OCI-LY7 (cell line): ENCODE measurements around the gene CLCN4. TPM values are rescaled to one million over a fixed set of nuclear protein-coding genes. Genes with fewer than 3 reads are reported as not detected.
A peak's percentile ranks its signal among the peaks of the same experiment; 100 is the strongest.

Experiments
- BruUV-seq: library from RNA; stranded (reverse); fragments of 400-500 nt; replicated peaks from 2 replicates; lab custom pipeline; 2021; lab: Mats Ljungman, UMichigan
- CTCF ChIA-PET: fragments of 300-600 bp; sonication (Branson Sonifier 250); formaldehyde crosslinking; loops from one replicate; lab custom pipeline; 2022; ENCODE audit warnings: antibody characterized with exemption; ENCODE audit not compliant: unreplicated experiment; lab: Charles Lee
- POLR2A ChIA-PET: fragments of 300-600 bp; sonication (Branson Sonifier 250); formaldehyde crosslinking; loops from one replicate; lab custom pipeline; 2022; ENCODE audit warnings: antibody characterized with exemption; lab: Charles Lee
- DNase-seq: peaks from one replicate; pipeline ENCODE4 v3.0.0-alpha.2; 2015; ENCODE audit warnings: low spot score
- H2AFZ ChIP-seq: fragments of 200-600 bp; sonication (generic), shearing (Covaris generic); 2 replicates; pipeline ENCODE4 v1.6.1; 2014; ENCODE audit warnings: mild to moderate bottlenecking, antibody characterized with exemption, low read length, moderate library complexity
- H3K27ac ChIP-seq: fragments of 200-600 bp; sonication (generic); 2 replicates; pipeline ENCODE4 v1.5.1; 2014; ENCODE audit warnings: mixed run types, low read depth, mild to moderate bottlenecking, moderate library complexity, low read length, inconsistent platforms; ENCODE audit not compliant: poor library complexity, severe bottlenecking
- H3K36me3 ChIP-seq: fragments of 200-600 bp; sonication (generic); 2 replicates; pipeline ENCODE4 v1.6.1; 2014; ENCODE audit warnings: mild to moderate bottlenecking, antibody characterized with exemption, low read length, moderate library complexity, mixed read lengths; ENCODE audit not compliant: insufficient read depth
- H3K4me1 ChIP-seq: fragments of 200-600 bp; sonication (generic); 2 replicates; pipeline ENCODE4 v1.5.1; 2014; ENCODE audit warnings: mild to moderate bottlenecking, low read length; ENCODE audit not compliant: insufficient read depth, poor library complexity, severe bottlenecking
- H3K4me2 ChIP-seq: fragments of 200-600 bp; sonication (generic); 2 replicates; pipeline ENCODE4 v1.6.1; 2014; ENCODE audit warnings: mild to moderate bottlenecking, low read length
- H3K4me3 ChIP-seq: fragments of 200-600 bp; sonication (generic); 2 replicates; pipeline ENCODE4 v1.5.1; 2014; ENCODE audit warnings: mild to moderate bottlenecking, low read depth, low read length; ENCODE audit not compliant: poor library complexity, severe bottlenecking
- H3K79me2 ChIP-seq: fragments of 200-600 bp; sonication (generic); 2 replicates; pipeline ENCODE4 v1.6.1; 2016; ENCODE audit warnings: low read depth, mild to moderate bottlenecking, low read length, moderate library complexity, mixed read lengths; ENCODE audit not compliant: insufficient read depth
- H3K9me2 ChIP-seq: fragments of 200-600 bp; sonication (generic); 2 replicates; pipeline ENCODE4 v1.6.1; 2016; ENCODE audit warnings: mild to moderate bottlenecking, low read length, mixed read lengths; ENCODE audit not compliant: insufficient read depth
- H3K9me3 ChIP-seq: fragments of 200-600 bp; sonication (generic); 2 replicates; pipeline ENCODE4 v1.6.1; 2014; ENCODE audit warnings: mild to moderate bottlenecking, mixed run types, low read length, mixed read lengths
- H4K20me1 ChIP-seq: fragments of 200-600 bp; sonication (generic); 2 replicates; pipeline ENCODE4 v1.6.1; 2014; ENCODE audit warnings: mild to moderate bottlenecking, antibody characterized with exemption, low read length, moderate library complexity, mixed read lengths; ENCODE audit not compliant: insufficient read depth
- EZH2phosphoT487 ChIP-seq: fragments of 200-600 bp; sonication (generic); IDR thresholded peaks from 2 replicates; pipeline ENCODE4 v1.6.1; 2018; ENCODE audit warnings: low read depth, borderline replicate concordance, mild to moderate bottlenecking, mixed run types, antibody characterized with exemption, low read length, moderate library complexity, mixed read lengths
- intact Hi-C: fragments of 100-400 bp; cut with micrococcal nuclease; formaldehyde crosslinking; loops from one replicate; pipeline ENCODE4 v1.10.0; 2022; ENCODE audit not compliant: unreplicated experiment
- total RNA-seq, 2 experiments: library from RNA; depleted of rRNA in 1 of 2; stranded (reverse); fragments of >200 nt in 1 of 2; shearing (Covaris generic) in 1 of 2; gene quantifications; 2 replicates each; pipeline ENCODE4 v1.2.3, GENCODE V29; 2014 to 2022
- TF ChIP-seq, protein P1 (sequence below): fragments of 200-600 bp; sonication (generic); conservative IDR thresholded peaks from 2 replicates; pipeline ENCODE4 v1.5.1; 2014; ENCODE audit warnings: mild to moderate bottlenecking, antibody characterized with exemption, low read length, moderate library complexity, mixed read lengths

The CLCN4 gene
- total RNA-seq, 2 experiments from 2014 or later, result 7.8 to 9.7 TPM

DNA sequence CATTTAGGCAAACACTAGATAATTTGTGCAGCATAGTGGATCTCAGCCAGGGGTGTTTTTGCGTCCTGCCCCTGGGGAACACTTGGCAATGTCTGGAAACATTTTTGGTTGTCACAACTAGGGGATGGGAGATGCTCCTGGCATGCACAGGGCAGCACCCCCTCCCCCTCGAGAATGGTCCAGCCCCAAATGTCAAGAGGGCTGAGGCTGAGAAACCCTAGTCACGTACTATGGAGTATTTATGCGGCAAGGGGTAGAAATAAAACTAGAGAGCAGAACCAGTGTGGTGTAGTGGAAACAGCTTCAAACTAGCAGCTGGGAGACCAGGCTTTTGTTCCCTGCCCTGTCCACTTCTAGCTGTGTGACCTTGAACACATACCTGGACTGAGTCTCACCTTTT is 38.2 kb upstream of the CLCN4 start:
- no peaks in the 10 kb centered on the region for H4K20me1 ChIP-seq
- no peak for DNase-seq
- peak overlapping the region; percentile 50 for H3K4me2 ChIP-seq

DNA sequence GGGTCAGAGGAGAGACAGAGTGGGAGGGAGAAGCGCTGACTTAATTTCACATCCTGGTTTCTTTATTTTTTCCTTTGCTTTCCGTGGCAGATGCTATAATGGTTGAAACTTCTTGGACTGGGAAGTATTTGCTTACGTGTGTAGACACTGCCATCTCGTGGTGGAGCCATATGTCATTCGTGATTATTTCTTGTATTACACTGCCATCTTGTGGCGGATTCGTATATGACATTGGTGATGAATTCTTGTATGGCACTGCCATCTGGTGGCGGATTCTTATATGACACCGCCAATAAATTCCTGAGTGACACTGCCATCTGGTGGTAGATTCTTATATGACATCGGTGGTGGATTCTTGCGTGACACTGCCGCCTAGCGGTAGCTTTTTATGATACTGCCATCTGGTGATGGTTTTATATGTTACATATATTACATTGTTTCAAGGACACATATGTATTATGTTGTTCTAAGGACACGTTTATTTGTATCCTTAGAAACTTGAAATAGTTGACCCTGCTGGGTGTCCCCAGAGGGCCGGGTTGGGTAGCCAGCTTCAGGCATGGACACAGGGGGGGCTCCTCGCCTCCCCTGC is 37.3 kb upstream of the CLCN4 start:
- BruUV-seq, result no TSS peak
- H3K79me2 ChIP-seq, result peaks cover 6% of the 10 kb centered on the region; the same call in 1 of the 2 replicates
- peaks cover 79% of the 10 kb centered on the region for H3K4me1 ChIP-seq
- no peak overlapping the region for H2AFZ ChIP-seq
- H3K4me3 ChIP-seq, result no peak overlapping the region
- H3K9me2 ChIP-seq, result no peaks in the 10 kb centered on the region
- ChIA-PET POLR2A (interaction anchor here (0.7 kb wide), 1 partner anchor 12 kb away, joined by 5 read pairs; no protein-coding TSS in a partner anchor), CTCF (interaction anchor here (0.6 to 2.0 kb wide), 2 partner anchors 42 to 111 kb away, joined by 4 to 7 read pairs; no protein-coding TSS in a partner anchor)
- H3K9me3 ChIP-seq, result no peaks in the 10 kb centered on the region; the same call in 1 of the 2 replicates
- H4K20me1 ChIP-seq, result no peaks in the 10 kb centered on the region
- no peak overlapping the region for H3K27ac ChIP-seq
- intact Hi-C loops, result loop anchor here (1.0 to 5.0 kb wide), 7 partner anchors 37 to 657 kb away; partner anchors contain the start of gene CLCN4
- DNase-seq, result peak; percentile 82
- H3K36me3 ChIP-seq, result peaks cover 74% of the 10 kb centered on the region
- peak overlapping the region; percentile 50; the same call in 1 of the 2 replicates for H3K4me2 ChIP-seq
- TF ChIP-seq, protein P1, sequence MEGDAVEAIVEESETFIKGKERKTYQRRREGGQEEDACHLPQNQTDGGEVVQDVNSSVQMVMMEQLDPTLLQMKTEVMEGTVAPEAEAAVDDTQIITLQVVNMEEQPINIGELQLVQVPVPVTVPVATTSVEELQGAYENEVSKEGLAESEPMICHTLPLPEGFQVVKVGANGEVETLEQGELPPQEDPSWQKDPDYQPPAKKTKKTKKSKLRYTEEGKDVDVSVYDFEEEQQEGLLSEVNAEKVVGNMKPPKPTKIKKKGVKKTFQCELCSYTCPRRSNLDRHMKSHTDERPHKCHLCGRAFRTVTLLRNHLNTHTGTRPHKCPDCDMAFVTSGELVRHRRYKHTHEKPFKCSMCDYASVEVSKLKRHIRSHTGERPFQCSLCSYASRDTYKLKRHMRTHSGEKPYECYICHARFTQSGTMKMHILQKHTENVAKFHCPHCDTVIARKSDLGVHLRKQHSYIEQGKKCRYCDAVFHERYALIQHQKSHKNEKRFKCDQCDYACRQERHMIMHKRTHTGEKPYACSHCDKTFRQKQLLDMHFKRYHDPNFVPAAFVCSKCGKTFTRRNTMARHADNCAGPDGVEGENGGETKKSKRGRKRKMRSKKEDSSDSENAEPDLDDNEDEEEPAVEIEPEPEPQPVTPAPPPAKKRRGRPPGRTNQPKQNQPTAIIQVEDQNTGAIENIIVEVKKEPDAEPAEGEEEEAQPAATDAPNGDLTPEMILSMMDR, result peak; percentile 100; the same call in 1 of the 2 replicates
- TF ChIP-seq EZH2phosphoT487, result no peak

More for the DNA sequence above, 38.2 kb upstream of the CLCN4 start:
- ChIA-PET CTCF (interaction anchor here (1.0 to 2.0 kb wide), 3 partner anchors 22 to 77 kb away, joined by 3 to 7 read pairs (median 3); no protein-coding TSS in a partner anchor), POLR2A (interaction anchor here (0.9 to 1.3 kb wide), 2 partner anchors 102 to 115 kb away, joined by 3 read pairs; no protein-coding TSS in a partner anchor)
- no peak overlapping the region for H3K4me3 ChIP-seq
- no peak for TF ChIP-seq EZH2phosphoT487
- TF ChIP-seq, protein P1, result no peak
- peak overlapping the region; percentile 72 for H3K27ac ChIP-seq
- no peaks in the 10 kb centered on the region for H3K9me2 ChIP-seq
- intact Hi-C loops, result loop anchor here (2.0 to 5.0 kb wide), 4 partner anchors 38 to 656 kb away; partner anchors contain the start of gene CLCN4
- H2AFZ ChIP-seq, result no peak overlapping the region
- H3K9me3 ChIP-seq, result no peaks in the 10 kb centered on the region; the same call in 1 of the 2 replicates
- peaks cover 16% of the 10 kb centered on the region; the same call in 1 of the 2 replicates for H3K79me2 ChIP-seq
- H3K36me3 ChIP-seq, result peaks cover 69% of the 10 kb centered on the region
- H3K4me1 ChIP-seq, result peaks cover 89% of the 10 kb centered on the region
- no TSS peak for BruUV-seq
